Measurements from ENCODE around the gene B4GALNT4.

DNA sequence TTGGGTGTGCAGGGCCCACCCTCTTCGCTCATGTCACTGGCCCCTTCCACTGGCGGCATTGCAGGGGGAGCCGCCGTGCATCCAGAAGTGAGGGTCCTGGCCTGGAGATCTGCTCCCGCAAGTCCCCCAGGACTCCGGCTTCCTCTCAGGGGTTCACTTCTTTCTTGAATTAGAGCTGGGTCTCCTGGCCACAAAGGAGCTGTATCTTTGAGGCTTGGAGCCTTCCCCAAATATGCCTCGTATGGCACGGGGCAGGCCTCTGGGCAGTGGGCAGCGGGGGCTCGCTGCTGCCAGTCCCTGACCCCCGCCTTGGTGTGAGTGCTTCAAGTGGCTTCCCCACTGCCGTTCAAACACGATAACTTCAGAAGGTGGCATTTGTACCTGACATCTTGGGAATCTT is 41.3 kb upstream of the B4GALNT4 start:
- TF ChIP-seq EZH2 (IDR thresholded peaks at IDR 0.05; ENCODE audit: low read depth, low read length, severe bottlenecking) (no peak), POLR2AphosphoS5 (IDR thresholded peaks at IDR 0.05; ENCODE audit: low read depth, low read length) (no peak), SRF (IDR thresholded peaks at IDR 0.05; ENCODE audit: low read depth, low read length) (no peak), POLR2A (IDR thresholded peaks at IDR 0.05; ENCODE audit: control extremely low read depth in 1 of 2, low read depth in 2 of 2, low read length in 2 of 2) (no peak), JUND (IDR thresholded peaks at IDR 0.05; ENCODE audit: low read length) (no peak), JUN (IDR thresholded peaks at IDR 0.05; ENCODE audit: low read depth, low read length) (no peak), MAX (IDR thresholded peaks at IDR 0.05) (no peak), MAFK (IDR thresholded peaks at IDR 0.05; ENCODE audit: low read depth, low read length) (no peak)
- TF ChIP-seq, protein P1, sequence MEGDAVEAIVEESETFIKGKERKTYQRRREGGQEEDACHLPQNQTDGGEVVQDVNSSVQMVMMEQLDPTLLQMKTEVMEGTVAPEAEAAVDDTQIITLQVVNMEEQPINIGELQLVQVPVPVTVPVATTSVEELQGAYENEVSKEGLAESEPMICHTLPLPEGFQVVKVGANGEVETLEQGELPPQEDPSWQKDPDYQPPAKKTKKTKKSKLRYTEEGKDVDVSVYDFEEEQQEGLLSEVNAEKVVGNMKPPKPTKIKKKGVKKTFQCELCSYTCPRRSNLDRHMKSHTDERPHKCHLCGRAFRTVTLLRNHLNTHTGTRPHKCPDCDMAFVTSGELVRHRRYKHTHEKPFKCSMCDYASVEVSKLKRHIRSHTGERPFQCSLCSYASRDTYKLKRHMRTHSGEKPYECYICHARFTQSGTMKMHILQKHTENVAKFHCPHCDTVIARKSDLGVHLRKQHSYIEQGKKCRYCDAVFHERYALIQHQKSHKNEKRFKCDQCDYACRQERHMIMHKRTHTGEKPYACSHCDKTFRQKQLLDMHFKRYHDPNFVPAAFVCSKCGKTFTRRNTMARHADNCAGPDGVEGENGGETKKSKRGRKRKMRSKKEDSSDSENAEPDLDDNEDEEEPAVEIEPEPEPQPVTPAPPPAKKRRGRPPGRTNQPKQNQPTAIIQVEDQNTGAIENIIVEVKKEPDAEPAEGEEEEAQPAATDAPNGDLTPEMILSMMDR (IDR thresholded peaks at IDR 0.05; ENCODE audit: control extremely low read depth in 1 of 3, insufficient read depth in 1 of 3, low read depth in 1 of 3, low read length in 3 of 3), result no peak

Data from H1 (cell line).